Naive thymus-derived CD4-positive, alpha-beta T cell (primary cell): Measurements from ENCODE around the gene NT5DC2. TPM values are rescaled to one million over a fixed set of nuclear protein-coding genes. Genes with fewer than 3 reads are reported as not detected.

ENCODE experiments used
- ATAC-seq: fragments of 150-1000 bp; cut with Tn5 transposase; 2 replicates; pipeline ENCODE4 v1.10.0; 2021; ENCODE audit warnings: mild to moderate bottlenecking, moderate library complexity
- CTCF ChIA-PET: fragments of 350-600 bp; sonication (Branson Sonifier 250); formaldehyde crosslinking; loops from one replicate; lab custom pipeline; 2021; ENCODE audit warnings: antibody characterized with exemption; lab: Charles Lee
- POLR2A ChIA-PET: fragments of 350-600 bp; sonication (Branson Sonifier 250); formaldehyde crosslinking; loops from one replicate; lab custom pipeline; 2021; ENCODE audit warnings: antibody characterized with exemption, inconsistent platforms; lab: Charles Lee
- DNase-seq, 9 donors: peaks; one replicate each; pipeline versions ENCODE4 v3.0.0 to v3.0.0-alpha.2; 2020 to 2022; ENCODE audit warnings: mixed read lengths in 1 of 9
- H3K27ac ChIP-seq: one replicate; pipeline ENCODE4 v1.7.0; 2013; ENCODE audit warnings: mild to moderate bottlenecking, low read depth, low read length, moderate library complexity
- H3K27me3 ChIP-seq, 2 donors: one replicate each; pipeline ENCODE4 v1.7.0; 2013; ENCODE audit warnings: low read length in 2 of 2, mild to moderate bottlenecking in 2 of 2, moderate library complexity in 2 of 2; ENCODE audit not compliant: control insufficient read depth in 2 of 2, insufficient read depth in 2 of 2
- H3K36me3 ChIP-seq, 3 experiments: 1 replicate in 2 of 3; 2 replicates in 1 of 3; pipeline ENCODE4 v1.7.0; 2013; ENCODE audit warnings: low read length in 3 of 3, mild to moderate bottlenecking in 3 of 3, moderate library complexity in 1 of 3; ENCODE audit not compliant: insufficient read depth in 3 of 3, control insufficient read depth in 2 of 3
- H3K4me1 ChIP-seq, 2 donors: one replicate each; pipeline ENCODE4 v1.7.0; 2013; ENCODE audit warnings: low read length in 2 of 2, mild to moderate bottlenecking in 2 of 2, moderate library complexity in 1 of 2; ENCODE audit not compliant: control insufficient read depth in 2 of 2, insufficient read depth in 2 of 2
- H3K4me3 ChIP-seq: 2 replicates; pipeline ENCODE4 v1.7.0; 2013; ENCODE audit warnings: mild to moderate bottlenecking, low read length
- H3K9me3 ChIP-seq, 3 experiments: 1 replicate in 2 of 3; 2 replicates in 1 of 3; pipeline ENCODE4 v1.7.0; 2013; ENCODE audit warnings: low read length in 3 of 3; ENCODE audit not compliant: control insufficient read depth in 2 of 3
- H3K27ac Mint-ChIP-seq, 9 donors: one replicate each; pipeline ENCODE4 v1.8.0; 2020 to 2022; ENCODE audit warnings: mixed read lengths in 9 of 9, mild to moderate bottlenecking in 8 of 9, moderate library complexity in 5 of 9, inconsistent platforms in 2 of 9
- H3K27me3 Mint-ChIP-seq, 5 donors: one replicate each; pipeline ENCODE4 v1.8.0; 2021 to 2022; ENCODE audit warnings: mixed read lengths in 5 of 5, mild to moderate bottlenecking in 1 of 5
- H3K36me3 Mint-ChIP-seq, 5 donors: one replicate each; pipeline ENCODE4 v1.8.0; 2020 to 2022; ENCODE audit warnings: mixed read lengths in 5 of 5, mild to moderate bottlenecking in 3 of 5, inconsistent platforms in 1 of 5
- H3K4me1 Mint-ChIP-seq, 7 donors: one replicate each; pipeline ENCODE4 v1.8.0; 2020 to 2022; ENCODE audit warnings: mixed read lengths in 7 of 7, mild to moderate bottlenecking in 3 of 7, inconsistent platforms in 1 of 7
- H3K4me3 Mint-ChIP-seq, 10 donors: one replicate each; pipeline ENCODE4 v1.8.0; 2020 to 2022; ENCODE audit warnings: mild to moderate bottlenecking in 10 of 10, mixed read lengths in 10 of 10, moderate library complexity in 6 of 10, inconsistent platforms in 2 of 10
- H3K9me3 Mint-ChIP-seq, 11 donors: one replicate each; pipeline ENCODE4 v1.8.0; 2020 to 2022; ENCODE audit warnings: mixed read lengths in 11 of 11, mild to moderate bottlenecking in 4 of 11, inconsistent platforms in 1 of 11, moderate library complexity in 1 of 11
- intact Hi-C, 2 donors: fragments of 100-400 bp; cut with micrococcal nuclease; formaldehyde crosslinking; loops; one replicate each; pipeline ENCODE4 v1.15.1; 2023
- polyA plus RNA-seq, 2 donors: library from polyadenylated mRNA; unstranded; fragments of 300-500 nt; fragmentation: Illumina TruSeq; gene quantifications; one replicate each; pipeline ENCODE4 v1.2.3, GENCODE V29; 2021
- total RNA-seq, 6 experiments: library from RNA in 5 of 6; stranded (reverse) in 5 of 6; gene quantifications; 1 replicate in 5 of 6; 2 replicates in 1 of 6; pipeline ENCODE4 v1.2.3 and lab custom pipeline; 2021 to 2026

Gene NT5DC2
- total and polyA plus RNA-seq, 7 experiments from 2014 or later, result 1.3 to 23.0 (median 3.1) TPM; not detected in 1

DNA sequence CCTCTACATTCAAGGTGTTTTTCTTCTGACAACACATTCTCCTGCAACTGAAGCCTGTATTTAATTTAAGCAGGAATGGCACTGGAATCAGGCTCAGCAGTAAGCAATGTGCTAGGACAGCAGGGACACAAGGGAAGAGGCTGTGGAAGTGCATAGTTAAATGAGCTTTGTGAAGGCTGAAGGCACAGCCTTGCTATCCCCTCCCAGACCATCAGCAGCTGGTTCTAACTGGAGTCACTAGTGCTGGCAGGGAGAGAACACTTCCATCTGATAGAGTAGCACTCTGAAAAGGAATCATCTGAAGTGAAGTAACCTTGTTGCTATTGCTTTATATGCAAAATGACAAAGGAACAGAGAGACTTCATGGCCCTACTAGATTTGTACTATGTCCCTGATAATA, 17.5 kb upstream of the NT5DC2 start:
- H3K36me3 ChIP-seq, result peaks cover 7 to 71% (median 18%) of the 10 kb centered on the region in 3 experiments
- peaks cover 0 to 19% (median 6%) of the 10 kb centered on the region in 5 donors for H3K36me3 Mint-ChIP-seq
- H3K4me3 Mint-ChIP-seq, result no peak overlapping the region
- no peaks in the 10 kb centered on the region for H3K4me1 ChIP-seq
- intact Hi-C loops, result no loop called here
- ATAC-seq (no peak), DNase-seq (no peak)
- H3K27me3 Mint-ChIP-seq, result no peaks in the 10 kb centered on the region
- H3K4me3 ChIP-seq, result no peak overlapping the region
- peaks cover 0 to 13% (median 0%) of the 10 kb centered on the region in 7 donors for H3K4me1 Mint-ChIP-seq
- no peaks in the 10 kb centered on the region for H3K9me3 ChIP-seq
- peak overlapping the region in 3 of 9 donors; percentile 9 to 25 (median 21) for H3K27ac Mint-ChIP-seq
- no peaks in the 10 kb centered on the region for H3K27me3 ChIP-seq
- no peaks in the 10 kb centered on the region for H3K9me3 Mint-ChIP-seq
- ChIA-PET POLR2A (no interaction called here), CTCF (interaction anchor here (0.8 to 0.9 kb wide), 2 partner anchors 12 to 139 kb away, joined by 4 read pairs; no protein-coding TSS in a partner anchor)
- no peak overlapping the region for H3K27ac ChIP-seq

DNA sequence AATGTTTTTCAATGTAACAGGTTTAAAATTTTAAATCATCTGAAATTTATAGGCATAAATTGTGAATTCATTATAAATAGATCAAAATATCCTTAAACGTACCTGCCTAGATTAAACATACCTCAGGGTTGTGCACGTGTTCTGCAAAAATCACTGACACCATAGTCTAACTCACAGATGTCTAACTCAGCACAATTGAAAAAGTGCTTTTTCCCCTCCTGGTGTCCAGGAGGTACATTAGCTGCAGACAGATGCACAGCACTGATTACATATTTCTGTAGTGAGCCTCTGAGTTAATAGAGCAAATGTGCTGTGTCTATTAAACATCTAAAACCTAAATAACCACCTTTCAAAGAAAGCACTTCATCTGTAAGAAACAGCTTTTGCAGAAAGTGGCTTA, 13.5 kb upstream of the NT5DC2 start:
- ATAC-seq, result no peak
- Histone ChIP-seq H3K4me3 (no peak overlapping the region), H3K36me3 (peaks cover 7 to 41% (median 7%) of the 10 kb centered on the region in 3 experiments), H3K27me3 (no peaks in the 10 kb centered on the region), H3K27ac (peak overlapping the region; percentile 14), H3K9me3 (no peaks in the 10 kb centered on the region), H3K4me1 (no peaks in the 10 kb centered on the region)
- no peaks in the 10 kb centered on the region for H3K27me3 Mint-ChIP-seq
- H3K4me1 Mint-ChIP-seq, result peaks cover 0 to 12% (median 7%) of the 10 kb centered on the region in 7 donors
- intact Hi-C loops, result no loop called here
- ChIA-PET POLR2A (interaction anchor here (1.5 kb wide), 1 partner anchor 11 kb away, joined by 3 read pairs; the partner anchor contains the start of gene UQCC5), CTCF (no interaction called here)
- no peak for DNase-seq
- peaks cover 0 to 12% (median 0%) of the 10 kb centered on the region in 5 donors for H3K36me3 Mint-ChIP-seq
- peak overlapping the region in 3 of 9 donors; percentile 12 to 25 (median 21) for H3K27ac Mint-ChIP-seq
- no peaks in the 10 kb centered on the region for H3K9me3 Mint-ChIP-seq
- no peak overlapping the region for H3K4me3 Mint-ChIP-seq

DNA sequence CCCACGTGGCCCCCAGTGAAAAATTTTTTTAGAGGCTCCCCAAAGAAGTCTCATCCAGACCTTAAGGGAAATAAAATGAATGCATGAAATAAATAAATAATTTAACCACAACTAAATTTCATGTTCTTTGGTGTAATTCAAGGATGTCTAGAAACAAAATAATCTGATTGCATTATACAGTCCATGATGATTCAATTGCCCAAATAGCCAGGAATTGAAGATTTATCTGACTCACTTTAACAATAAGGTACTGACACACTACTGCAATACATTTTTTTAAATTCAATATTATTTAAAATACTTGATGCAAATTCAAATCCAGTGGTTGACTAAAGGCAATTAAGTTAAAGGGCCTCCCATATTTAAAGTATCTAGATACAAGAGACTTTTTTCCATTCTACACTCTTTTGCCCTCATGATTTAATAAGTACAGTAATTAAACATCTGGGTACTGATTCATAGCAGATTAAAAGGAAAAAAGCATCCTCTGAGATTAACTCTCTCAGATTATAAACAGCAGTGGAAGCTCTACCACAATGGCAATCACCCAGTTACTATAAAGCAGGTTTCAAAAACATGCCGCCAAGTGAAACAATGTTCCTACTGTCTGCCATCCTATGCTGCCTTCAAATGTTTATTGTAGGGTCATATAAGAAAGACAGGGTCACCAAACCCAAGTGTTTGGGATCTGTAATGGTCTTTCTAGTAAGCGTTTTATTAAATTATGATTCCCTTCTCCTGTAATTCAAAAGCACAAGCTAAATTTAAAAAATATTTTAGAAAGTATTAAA, 12.6 kb upstream of the NT5DC2 start:
- no peaks in the 10 kb centered on the region for H3K27me3 ChIP-seq
- no peak for ATAC-seq
- peak overlapping the region in 6 of 9 donors; percentile 28 to 70 (median 47) for H3K27ac Mint-ChIP-seq
- no peak overlapping the region for H3K4me3 ChIP-seq
- peaks cover 5 to 14% (median 7%) of the 10 kb centered on the region in 7 donors for H3K4me1 Mint-ChIP-seq
- peak overlapping the region; percentile 37 for H3K27ac ChIP-seq
- no peak for DNase-seq
- peaks cover 0 to 12% (median 2%) of the 10 kb centered on the region in 5 donors for H3K36me3 Mint-ChIP-seq
- H3K4me3 Mint-ChIP-seq, result no peak overlapping the region
- no peaks in the 10 kb centered on the region for H3K4me1 ChIP-seq
- H3K9me3 ChIP-seq, result no peaks in the 10 kb centered on the region
- ChIA-PET CTCF (no interaction called here), POLR2A (interaction anchor here (1.5 kb wide), 1 partner anchor 10 kb away, joined by 3 read pairs; the partner anchor contains the start of gene UQCC5)
- H3K36me3 ChIP-seq, result peaks cover 7 to 32% (median 7%) of the 10 kb centered on the region in 3 experiments
- H3K9me3 Mint-ChIP-seq, result no peaks in the 10 kb centered on the region
- no peaks in the 10 kb centered on the region for H3K27me3 Mint-ChIP-seq
- intact Hi-C loops, result no loop called here

DNA sequence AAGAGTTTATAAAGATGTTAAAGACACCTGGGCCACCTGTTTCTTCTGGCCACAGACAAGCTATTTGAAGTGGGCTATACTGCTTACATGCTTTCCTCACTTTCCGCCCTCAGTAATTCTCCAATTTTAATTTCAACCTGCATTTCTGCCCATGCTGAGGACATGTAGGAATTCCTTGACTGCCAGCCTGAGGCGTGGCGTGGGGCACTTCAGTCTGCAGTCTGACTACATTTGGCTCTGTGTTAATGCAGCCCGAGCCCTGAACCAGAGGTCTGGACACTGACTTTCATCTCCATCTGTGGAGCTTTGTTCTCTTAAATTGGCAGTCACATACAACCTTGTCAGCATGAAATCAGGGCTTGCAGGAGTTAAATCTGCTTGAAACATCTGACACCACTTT, 11.3 kb upstream of the NT5DC2 start:
- ChIA-PET CTCF (no interaction called here), POLR2A (interaction anchor here (1.5 kb wide), 1 partner anchor 9 kb away, joined by 8 read pairs; the partner anchor contains the start of gene UQCC5)
- H3K36me3 Mint-ChIP-seq, result peaks cover 0 to 8% (median 2%) of the 10 kb centered on the region in 5 donors
- Histone ChIP-seq H3K9me3 (no peaks in the 10 kb centered on the region), H3K4me1 (peaks cover 0 to 1% of the 10 kb centered on the region in 2 donors), H3K27me3 (no peaks in the 10 kb centered on the region), H3K4me3 (no peak overlapping the region), H3K27ac (no peak overlapping the region), H3K36me3 (peaks cover 4 to 20% (median 7%) of the 10 kb centered on the region in 3 experiments)
- no peak overlapping the region for H3K4me3 Mint-ChIP-seq
- H3K9me3 Mint-ChIP-seq, result no peaks in the 10 kb centered on the region
- ATAC-seq (no peak), DNase-seq (no peak)
- peak overlapping the region in 4 of 9 donors; percentile 4 to 70 (median 47) for H3K27ac Mint-ChIP-seq
- intact Hi-C loops, result no loop called here
- H3K4me1 Mint-ChIP-seq, result peaks cover 5 to 27% (median 14%) of the 10 kb centered on the region in 7 donors
- no peaks in the 10 kb centered on the region for H3K27me3 Mint-ChIP-seq

DNA sequence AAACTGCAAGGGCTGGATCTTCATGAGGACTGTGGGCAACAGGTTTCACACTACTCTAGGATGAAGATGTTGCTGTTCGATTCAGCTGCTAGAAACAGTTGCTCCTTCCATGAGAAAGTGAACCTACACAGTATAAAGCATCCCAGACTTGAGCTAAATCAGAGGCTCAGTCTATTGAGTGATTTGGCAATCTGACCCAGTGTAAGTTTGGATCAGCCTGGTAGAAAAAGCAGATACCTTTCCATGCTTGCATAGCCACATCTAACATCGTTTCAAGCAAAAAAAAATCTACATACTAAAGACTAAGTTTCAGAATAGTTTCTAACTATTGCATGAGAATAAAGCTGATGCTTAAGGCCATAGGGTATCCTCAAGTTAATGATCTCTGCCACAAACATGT, 7.4 kb upstream of the NT5DC2 start:
- H3K4me1 Mint-ChIP-seq, result peaks cover 29 to 64% (median 41%) of the 10 kb centered on the region in 7 donors
- H3K27me3 ChIP-seq, result no peaks in the 10 kb centered on the region
- H3K9me3 ChIP-seq, result no peaks in the 10 kb centered on the region
- DNase-seq (no peak), ATAC-seq (no peak)
- intact Hi-C loops, result no loop called here
- H3K4me3 Mint-ChIP-seq, result no peak overlapping the region
- peaks cover 0 to 21% (median 8%) of the 10 kb centered on the region in 5 donors for H3K36me3 Mint-ChIP-seq
- H3K27ac ChIP-seq, result no peak overlapping the region
- no peaks in the 10 kb centered on the region for H3K27me3 Mint-ChIP-seq
- H3K36me3 ChIP-seq, result no peaks in the 10 kb centered on the region
- POLR2A ChIA-PET, result no interaction called here
- H3K9me3 Mint-ChIP-seq, result peaks cover 0 to 3% (median 0%) of the 10 kb centered on the region in 11 donors
- peak overlapping the region in 7 of 9 donors; percentile 3 to 76 (median 38) for H3K27ac Mint-ChIP-seq
- no peak overlapping the region for H3K4me3 ChIP-seq
- CTCF ChIA-PET, result no interaction called here
- H3K4me1 ChIP-seq, result peaks cover 20 to 30% of the 10 kb centered on the region in 2 donors

DNA sequence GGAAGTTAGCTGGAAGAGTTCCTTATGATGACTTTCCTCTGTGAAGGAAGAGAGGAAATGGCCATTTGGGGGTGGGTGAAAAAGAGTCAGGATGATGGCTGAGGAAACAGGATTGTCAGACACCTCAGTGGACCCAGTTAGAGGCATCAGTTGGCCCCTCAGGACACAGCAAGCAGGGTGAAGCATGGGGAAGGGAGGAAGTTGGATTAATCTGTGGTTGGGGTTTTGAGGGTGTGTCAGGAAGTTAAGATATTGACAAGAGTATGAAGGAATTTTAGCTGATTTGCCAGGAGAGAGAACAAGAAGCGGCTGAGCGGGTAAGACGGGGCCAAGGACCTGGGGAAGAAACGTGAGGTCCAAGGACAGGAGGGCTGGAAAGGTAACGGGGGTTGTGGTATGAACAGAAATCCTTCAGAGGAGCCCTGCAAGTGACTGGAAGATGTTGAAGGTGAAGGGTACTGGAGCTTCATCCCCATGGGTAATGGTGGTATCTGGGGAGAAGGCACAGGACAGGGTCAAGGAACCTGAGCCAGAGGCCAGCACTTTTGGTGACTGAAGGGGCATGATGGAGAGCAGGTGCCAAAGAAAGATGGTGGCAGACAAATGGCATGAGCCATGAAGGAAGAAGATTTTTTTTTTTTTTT, 5.5 kb upstream of the NT5DC2 start:
- DNase-seq (no peak), ATAC-seq (no peak)
- peak overlapping the region; percentile 29 for H3K27ac ChIP-seq
- H3K4me1 ChIP-seq, result peaks cover 20 to 30% of the 10 kb centered on the region in 2 donors
- H3K9me3 ChIP-seq, result no peaks in the 10 kb centered on the region
- Mint-ChIP-seq H3K9me3 (peaks cover 0 to 3% (median 0%) of the 10 kb centered on the region in 11 donors), H3K4me1 (peaks cover 27 to 71% (median 50%) of the 10 kb centered on the region in 7 donors), H3K27ac (peak overlapping the region; percentile 53 to 98 (median 79)), H3K27me3 (no peaks in the 10 kb centered on the region), H3K4me3 (peak overlapping the region; percentile 65 to 100 (median 74)), H3K36me3 (peaks cover 0 to 21% (median 8%) of the 10 kb centered on the region in 5 donors)
- ChIA-PET POLR2A (no interaction called here), CTCF (no interaction called here)
- H3K36me3 ChIP-seq, result no peaks in the 10 kb centered on the region
- H3K27me3 ChIP-seq, result no peaks in the 10 kb centered on the region
- no peak overlapping the region for H3K4me3 ChIP-seq
- intact Hi-C loops, result loop anchor here in 1 of 2 donors (10.0 kb wide), 3 partner anchors 264 to 854 kb away; partner anchors contain the start of genes RPL29 and WDR82
